Measurements from ENCODE around the gene HELZ.

The HELZ gene

GRCh38 chr17:67174190-67174589, 70.8 kb downstream of the HELZ start:
- no peak overlapping the region for H3K4me3 ChIP-seq (ENCODE audit: low read depth, low read length, poor library complexity, severe bottlenecking)
- no peaks in the 10 kb centered on the region for H3K4me1 ChIP-seq (ENCODE audit: insufficient read depth, low read length, severe bottlenecking)
- 0 out of 2 replicates have a peak, but pooled peaks cover 3% of the 10 kb centered on the region for H3F3A ChIP-seq (ENCODE audit: insufficient read depth, low read length)
- H3K9me2 ChIP-seq (ENCODE audit: low read depth, low read length): no peaks in the 10 kb centered on the region; the same call in 1 of the 2 replicates
- H4K20me1 ChIP-seq (ENCODE audit: insufficient read depth, low read length): no peaks in the 10 kb centered on the region; the same call in 1 of the 2 replicates
- H3K9ac ChIP-seq (ENCODE audit: low read length): no peak overlapping the region
- TF ChIP-seq, protein P1, sequence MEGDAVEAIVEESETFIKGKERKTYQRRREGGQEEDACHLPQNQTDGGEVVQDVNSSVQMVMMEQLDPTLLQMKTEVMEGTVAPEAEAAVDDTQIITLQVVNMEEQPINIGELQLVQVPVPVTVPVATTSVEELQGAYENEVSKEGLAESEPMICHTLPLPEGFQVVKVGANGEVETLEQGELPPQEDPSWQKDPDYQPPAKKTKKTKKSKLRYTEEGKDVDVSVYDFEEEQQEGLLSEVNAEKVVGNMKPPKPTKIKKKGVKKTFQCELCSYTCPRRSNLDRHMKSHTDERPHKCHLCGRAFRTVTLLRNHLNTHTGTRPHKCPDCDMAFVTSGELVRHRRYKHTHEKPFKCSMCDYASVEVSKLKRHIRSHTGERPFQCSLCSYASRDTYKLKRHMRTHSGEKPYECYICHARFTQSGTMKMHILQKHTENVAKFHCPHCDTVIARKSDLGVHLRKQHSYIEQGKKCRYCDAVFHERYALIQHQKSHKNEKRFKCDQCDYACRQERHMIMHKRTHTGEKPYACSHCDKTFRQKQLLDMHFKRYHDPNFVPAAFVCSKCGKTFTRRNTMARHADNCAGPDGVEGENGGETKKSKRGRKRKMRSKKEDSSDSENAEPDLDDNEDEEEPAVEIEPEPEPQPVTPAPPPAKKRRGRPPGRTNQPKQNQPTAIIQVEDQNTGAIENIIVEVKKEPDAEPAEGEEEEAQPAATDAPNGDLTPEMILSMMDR (IDR thresholded peaks at IDR 0.05; ENCODE audit: low read length): no peak
- TF ChIP-seq EZH2 (IDR thresholded peaks at IDR 0.05; ENCODE audit: borderline replicate concordance, low read length): no peak
- no peak overlapping the region for H3K4me2 ChIP-seq (ENCODE audit: low read length)
- no peaks in the 10 kb centered on the region for H3K27me3 ChIP-seq (ENCODE audit: insufficient read depth, low read length)
- H3K79me2 ChIP-seq (ENCODE audit: insufficient read depth, low read length): no peaks in the 10 kb centered on the region
- H3K9me3 ChIP-seq (ENCODE audit: low read length): no peaks in the 10 kb centered on the region
- H3K36me3 ChIP-seq (ENCODE audit: insufficient read depth, low read length): peaks cover 76% of the 10 kb centered on the region
- no peak overlapping the region for H2AFZ ChIP-seq (ENCODE audit: low read length)
- H3K27ac ChIP-seq (ENCODE audit: low read depth, low read length, poor library complexity, severe bottlenecking): no peak overlapping the region

DNA sequence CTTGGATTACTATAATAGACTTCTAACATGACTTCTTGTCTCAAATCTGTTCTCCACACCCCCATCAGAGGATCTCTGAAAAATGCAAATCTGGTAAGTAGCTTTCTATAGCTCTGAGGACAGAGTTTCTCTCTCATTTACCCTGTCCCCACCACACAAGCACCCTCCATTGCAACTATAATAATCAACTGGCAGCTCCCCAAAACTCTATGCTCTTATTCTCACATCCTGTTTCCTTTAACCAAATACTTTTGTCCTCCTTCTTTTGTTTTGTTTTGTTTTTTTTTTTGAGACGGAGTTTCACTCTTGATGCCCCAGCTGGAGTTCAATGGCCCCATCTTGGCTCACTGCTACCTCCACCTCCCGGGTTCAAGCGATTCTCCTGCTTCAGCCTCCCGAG, 73.4 kb downstream of the HELZ start:
- Histone ChIP-seq H3K4me3 (ENCODE audit: low read depth, low read length, poor library complexity, severe bottlenecking) (no peak overlapping the region), H3K9ac (ENCODE audit: low read length) (no peak overlapping the region), H2AFZ (ENCODE audit: low read length) (no peak overlapping the region)

DNA sequence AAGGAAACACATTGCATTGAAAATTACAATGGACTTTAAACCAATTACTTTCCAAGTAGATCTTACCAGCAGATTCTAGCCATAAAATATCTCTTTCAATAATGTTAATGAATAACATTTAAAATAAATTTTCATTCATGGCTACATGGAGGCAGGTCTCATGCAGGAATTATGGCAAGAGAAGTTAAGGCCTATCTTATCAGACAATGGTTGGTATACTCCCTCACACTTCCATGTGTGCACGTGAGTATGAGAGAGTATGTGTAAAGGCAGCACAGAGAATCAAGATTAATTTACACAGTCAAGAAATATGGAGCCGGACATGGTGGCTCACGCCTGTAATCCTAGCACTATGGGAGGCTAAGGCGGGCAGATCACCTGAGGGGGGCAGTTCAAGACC, 76.5 kb downstream of the HELZ start:
- Histone ChIP-seq H3K9me3 (ENCODE audit: low read length) (no peaks in the 10 kb centered on the region), H3K27ac (ENCODE audit: low read depth, low read length, poor library complexity, severe bottlenecking) (no peak overlapping the region), H3K9me2 (ENCODE audit: low read depth, low read length) (no peaks in the 10 kb centered on the region), H3F3A (ENCODE audit: insufficient read depth, low read length) (no peaks in the 10 kb centered on the region), H3K4me1 (ENCODE audit: insufficient read depth, low read length, severe bottlenecking) (no peaks in the 10 kb centered on the region), H3K4me3 (ENCODE audit: low read depth, low read length, poor library complexity, severe bottlenecking) (no peak overlapping the region), H2AFZ (ENCODE audit: low read length) (no peak overlapping the region), H3K79me2 (ENCODE audit: insufficient read depth, low read length) (no peaks in the 10 kb centered on the region), H3K27me3 (ENCODE audit: insufficient read depth, low read length) (no peaks in the 10 kb centered on the region), H3K36me3 (ENCODE audit: insufficient read depth, low read length) (peaks cover 72% of the 10 kb centered on the region), H3K4me2 (ENCODE audit: low read length) (no peak overlapping the region), H4K20me1 (ENCODE audit: insufficient read depth, low read length) (no peaks in the 10 kb centered on the region), H3K9ac (ENCODE audit: low read length) (no peak overlapping the region)
- no peak for TF ChIP-seq EZH2 (IDR thresholded peaks at IDR 0.05; ENCODE audit: borderline replicate concordance, low read length)
- TF ChIP-seq, protein P1 (IDR thresholded peaks at IDR 0.05; ENCODE audit: low read length): no peak

More for the DNA sequence above, 73.4 kb downstream of the HELZ start:
- Histone ChIP-seq H3K27me3 (ENCODE audit: insufficient read depth, low read length) (no peaks in the 10 kb centered on the region), H3K27ac (ENCODE audit: low read depth, low read length, poor library complexity, severe bottlenecking) (no peak overlapping the region), H3F3A (ENCODE audit: insufficient read depth, low read length) (no peaks in the 10 kb centered on the region), H3K9me3 (ENCODE audit: low read length) (no peaks in the 10 kb centered on the region), H3K36me3 (ENCODE audit: insufficient read depth, low read length) (peaks cover 72% of the 10 kb centered on the region), H4K20me1 (ENCODE audit: insufficient read depth, low read length) (no peaks in the 10 kb centered on the region), H3K4me1 (ENCODE audit: insufficient read depth, low read length, severe bottlenecking) (no peaks in the 10 kb centered on the region), H3K79me2 (ENCODE audit: insufficient read depth, low read length) (no peaks in the 10 kb centered on the region), H3K9me2 (ENCODE audit: low read depth, low read length) (no peaks in the 10 kb centered on the region), H3K4me2 (ENCODE audit: low read length) (no peak overlapping the region)
- no peak for TF ChIP-seq EZH2 (IDR thresholded peaks at IDR 0.05; ENCODE audit: borderline replicate concordance, low read length)
- TF ChIP-seq, protein P1 (IDR thresholded peaks at IDR 0.05; ENCODE audit: low read length): no peak

All from OCI-LY1 (cell line).